ENCODE measurements around the gene CLIC6.

The CLIC6 gene

DNA sequence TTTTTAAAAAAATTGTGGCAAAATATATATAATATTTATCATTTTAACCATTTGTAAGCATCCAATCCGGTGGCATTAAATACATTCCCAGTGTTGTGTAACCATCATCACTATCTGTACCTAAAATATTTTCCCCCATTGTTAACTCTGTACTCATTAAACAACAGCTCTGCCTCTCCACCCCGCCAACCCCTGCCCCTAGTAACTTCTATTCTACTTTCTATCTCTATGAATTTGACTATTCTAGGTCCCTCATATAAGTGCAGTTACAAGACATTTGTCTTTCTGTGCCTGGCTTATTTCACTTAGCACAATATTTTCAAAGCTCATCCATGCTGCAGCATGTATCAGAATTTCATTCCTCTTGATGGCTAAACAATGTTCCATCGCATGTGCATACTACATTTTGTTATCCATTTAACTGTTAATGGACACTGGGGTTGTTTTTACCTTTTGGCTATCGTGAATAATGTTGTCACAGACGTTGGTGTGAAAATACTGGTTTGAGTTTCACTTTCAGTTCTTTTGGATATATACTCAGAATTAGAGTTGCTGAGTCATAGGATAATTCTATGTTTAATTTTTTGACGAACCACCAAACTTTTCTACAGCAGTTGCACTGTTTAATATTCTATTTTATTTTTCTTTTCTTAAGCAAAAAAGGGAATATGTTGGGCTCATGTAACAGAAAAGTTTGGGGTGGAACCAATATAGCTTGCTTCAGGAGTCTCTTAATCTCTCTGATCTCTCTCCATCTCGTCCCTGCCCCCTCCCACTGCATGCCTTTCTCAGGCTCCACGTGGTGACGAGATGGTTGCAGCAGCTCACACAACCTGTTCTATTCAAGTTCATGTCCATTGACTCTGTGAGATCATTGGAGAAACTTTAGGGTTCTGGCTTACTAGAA, 28.7 kb upstream of the CLIC6 start:
- Mint-ChIP-seq H3K27ac (no peak overlapping the region), H3K4me1 (no peaks in the 10 kb centered on the region), H3K9me3 (no peaks in the 10 kb centered on the region), H3K4me3 (no peak overlapping the region), H3K36me3 (ENCODE audit: low read depth) (no peaks in the 10 kb centered on the region), H3K27me3 (ENCODE audit: low read depth) (peaks cover 3% of the 10 kb centered on the region)
- TF ChIP-seq, protein P1, sequence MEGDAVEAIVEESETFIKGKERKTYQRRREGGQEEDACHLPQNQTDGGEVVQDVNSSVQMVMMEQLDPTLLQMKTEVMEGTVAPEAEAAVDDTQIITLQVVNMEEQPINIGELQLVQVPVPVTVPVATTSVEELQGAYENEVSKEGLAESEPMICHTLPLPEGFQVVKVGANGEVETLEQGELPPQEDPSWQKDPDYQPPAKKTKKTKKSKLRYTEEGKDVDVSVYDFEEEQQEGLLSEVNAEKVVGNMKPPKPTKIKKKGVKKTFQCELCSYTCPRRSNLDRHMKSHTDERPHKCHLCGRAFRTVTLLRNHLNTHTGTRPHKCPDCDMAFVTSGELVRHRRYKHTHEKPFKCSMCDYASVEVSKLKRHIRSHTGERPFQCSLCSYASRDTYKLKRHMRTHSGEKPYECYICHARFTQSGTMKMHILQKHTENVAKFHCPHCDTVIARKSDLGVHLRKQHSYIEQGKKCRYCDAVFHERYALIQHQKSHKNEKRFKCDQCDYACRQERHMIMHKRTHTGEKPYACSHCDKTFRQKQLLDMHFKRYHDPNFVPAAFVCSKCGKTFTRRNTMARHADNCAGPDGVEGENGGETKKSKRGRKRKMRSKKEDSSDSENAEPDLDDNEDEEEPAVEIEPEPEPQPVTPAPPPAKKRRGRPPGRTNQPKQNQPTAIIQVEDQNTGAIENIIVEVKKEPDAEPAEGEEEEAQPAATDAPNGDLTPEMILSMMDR (IDR thresholded peaks at IDR 0.05; ENCODE audit: unreplicated experiment in 3 of 3): no peak

DNA sequence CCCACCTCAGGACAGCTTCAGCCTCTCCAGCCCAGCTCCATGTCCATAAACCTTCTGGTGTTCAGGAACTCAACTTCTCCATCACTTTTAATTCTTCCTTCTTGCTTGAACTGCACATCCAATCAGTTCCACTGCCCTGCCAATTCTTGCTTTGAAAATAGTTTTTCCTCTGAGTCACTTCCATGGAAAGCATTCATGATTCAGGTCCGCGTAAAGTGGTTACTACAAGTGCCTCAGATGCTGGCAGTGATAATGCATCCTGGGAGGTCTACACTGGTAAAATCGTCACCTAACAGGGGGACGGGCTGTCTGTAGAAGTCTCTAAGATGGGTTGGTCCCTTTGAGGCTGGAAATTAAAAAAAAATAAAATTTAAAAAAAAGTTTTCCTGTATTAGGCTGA, 27.9 kb upstream of the CLIC6 start:
- Mint-ChIP-seq H3K4me1 (no peaks in the 10 kb centered on the region), H3K27me3 (ENCODE audit: low read depth) (peaks cover 3% of the 10 kb centered on the region), H3K36me3 (ENCODE audit: low read depth) (no peaks in the 10 kb centered on the region), H3K9me3 (no peaks in the 10 kb centered on the region), H3K27ac (no peak overlapping the region), H3K4me3 (no peak overlapping the region)
- TF ChIP-seq, protein P1 (IDR thresholded peaks at IDR 0.05; ENCODE audit: unreplicated experiment in 3 of 3): no peak

DNA sequence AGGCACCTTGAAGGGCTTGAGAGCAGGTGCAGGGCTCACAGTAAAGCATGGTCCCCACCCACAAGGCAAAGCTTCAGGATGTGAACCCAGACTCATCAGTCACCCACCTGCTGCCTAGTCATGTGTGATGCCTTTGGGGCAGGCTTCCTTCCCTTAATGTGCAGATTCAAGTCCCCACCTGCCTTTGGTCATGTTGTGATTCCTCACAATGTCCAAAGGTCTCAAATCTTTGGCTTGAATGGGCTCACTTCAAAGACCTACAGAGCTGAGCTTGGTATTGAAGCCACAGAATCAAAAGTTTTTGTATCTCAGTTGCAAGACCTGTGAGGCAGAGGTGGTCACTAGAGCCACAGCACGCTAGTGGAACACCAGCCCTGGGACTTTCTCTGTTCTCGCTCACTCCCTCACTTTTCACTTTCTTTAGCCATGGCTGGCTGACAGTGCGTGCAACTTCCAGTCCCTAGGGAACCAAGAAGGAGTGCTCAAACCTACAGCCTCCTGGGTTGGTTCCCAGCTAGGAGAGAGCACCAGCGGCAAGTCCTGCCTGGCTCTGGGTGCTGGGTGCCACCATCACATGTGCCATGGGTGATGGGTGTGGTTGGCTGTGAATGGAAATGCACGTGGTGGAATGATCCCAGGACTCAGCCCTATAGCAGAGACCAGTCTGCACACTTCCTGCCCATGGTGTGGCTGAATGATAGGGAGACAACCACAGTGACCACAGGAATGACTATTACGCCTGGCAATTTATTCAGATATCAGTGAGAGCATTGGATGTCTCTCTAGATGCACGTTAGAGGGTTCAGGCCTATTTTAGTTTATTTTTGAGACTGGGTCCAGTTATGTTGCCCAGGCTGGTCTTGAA, 26.4 kb upstream of the CLIC6 start:
- H3K9me3 Mint-ChIP-seq: peaks cover 2% of the 10 kb centered on the region
- no peaks in the 10 kb centered on the region for H3K36me3 Mint-ChIP-seq (ENCODE audit: low read depth)
- no peaks in the 10 kb centered on the region for H3K4me1 Mint-ChIP-seq
- TF ChIP-seq, protein P1 (IDR thresholded peaks at IDR 0.05; ENCODE audit: unreplicated experiment in 3 of 3): no peak
- no peak overlapping the region for H3K27ac Mint-ChIP-seq
- H3K27me3 Mint-ChIP-seq (ENCODE audit: low read depth): no peaks in the 10 kb centered on the region
- no peak overlapping the region for H3K4me3 Mint-ChIP-seq

DNA sequence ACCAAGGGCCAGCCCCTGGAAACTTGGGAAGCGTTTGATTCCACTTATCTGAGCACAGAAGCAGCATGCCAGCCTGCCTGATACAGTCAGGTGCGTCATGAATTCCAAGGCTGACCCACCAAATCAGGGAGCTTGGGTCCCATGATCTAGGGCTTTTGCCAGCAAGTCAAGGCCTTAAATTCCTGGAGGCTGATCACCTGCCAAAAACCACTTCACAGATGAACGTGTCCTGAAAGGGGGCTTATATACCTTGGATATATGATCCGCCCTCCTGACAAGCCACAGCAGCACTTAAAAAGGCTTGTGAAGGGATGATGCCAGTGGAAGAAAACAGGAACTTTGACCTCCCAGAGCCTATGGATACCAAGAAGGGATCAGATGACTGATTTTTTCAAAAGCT, 24.0 kb upstream of the CLIC6 start:
- peaks cover 5% of the 10 kb centered on the region for H3K4me1 Mint-ChIP-seq
- H3K36me3 Mint-ChIP-seq (ENCODE audit: low read depth): no peaks in the 10 kb centered on the region
- peaks cover 6% of the 10 kb centered on the region for H3K27me3 Mint-ChIP-seq (ENCODE audit: low read depth)
- H3K27ac Mint-ChIP-seq: no peak overlapping the region
- TF ChIP-seq, protein P1 (IDR thresholded peaks at IDR 0.05; ENCODE audit: unreplicated experiment in 3 of 3): no peak
- H3K9me3 Mint-ChIP-seq: peaks cover 2% of the 10 kb centered on the region
- no peak overlapping the region for H3K4me3 Mint-ChIP-seq

DNA sequence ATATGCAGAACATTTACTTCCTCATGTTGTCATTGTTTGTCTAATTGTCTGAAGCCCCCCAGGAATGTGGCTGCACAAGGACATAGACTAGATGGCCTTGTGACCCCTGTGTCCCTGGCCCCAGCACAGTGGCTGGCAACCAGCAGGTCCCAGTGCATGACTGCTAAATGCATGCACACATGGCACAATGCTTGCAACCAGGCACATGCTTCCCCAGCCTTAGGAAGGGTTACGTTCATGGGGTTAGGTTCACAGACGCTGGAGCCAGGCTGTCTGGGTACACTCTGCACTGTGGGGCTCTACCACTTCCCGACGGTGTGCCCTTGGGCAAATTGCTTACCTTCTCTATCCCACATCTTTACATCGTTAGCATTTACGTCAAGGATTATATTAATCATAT, 21.2 kb upstream of the CLIC6 start:
- H3K27me3 Mint-ChIP-seq (ENCODE audit: low read depth): peaks cover 6% of the 10 kb centered on the region
- peaks cover 5% of the 10 kb centered on the region for H3K4me1 Mint-ChIP-seq
- no peaks in the 10 kb centered on the region for H3K36me3 Mint-ChIP-seq (ENCODE audit: low read depth)
- H3K9me3 Mint-ChIP-seq: peaks cover 8% of the 10 kb centered on the region
- H3K4me3 Mint-ChIP-seq: no peak overlapping the region
- TF ChIP-seq, protein P1 (IDR thresholded peaks at IDR 0.05; ENCODE audit: unreplicated experiment in 3 of 3): no peak
- no peak overlapping the region for H3K27ac Mint-ChIP-seq
